ENCODE results near the gene SLC6A6. TPM values are rescaled to one million over a fixed set of nuclear protein-coding genes. Genes with fewer than 3 reads are reported as not detected.
"Not testable (repeated sequence)": the region's sequence is repeated elsewhere in the genome, so short reads cannot be mapped to it uniquely, and the experiment has no call there.

SLC6A6 gene
- total and polyA plus RNA-seq, 4 donors, result 0.92 to 7.2 (median 2.9) TPM

DNA sequence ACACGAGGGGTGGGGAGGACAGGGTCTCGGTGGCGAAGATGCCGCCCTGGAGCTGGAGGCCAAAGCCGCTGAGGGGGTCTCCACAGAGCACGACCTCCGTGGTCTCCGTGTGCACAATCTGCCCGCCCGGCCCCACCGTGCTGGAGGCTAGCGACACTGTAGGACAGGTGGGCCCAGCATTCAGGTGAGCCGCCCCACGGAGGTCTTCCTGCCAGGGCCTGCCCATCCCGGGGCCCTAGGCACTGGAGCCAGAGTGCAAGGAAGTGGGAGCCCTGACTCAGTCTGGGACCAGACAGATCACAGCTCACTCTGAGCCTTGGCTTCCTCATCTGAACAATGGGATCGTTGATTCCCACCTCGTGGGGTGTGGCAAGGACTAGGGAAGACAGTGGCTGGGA, 111.9 kb downstream of the SLC6A6 start:
- 88% methylated on average over 17 of the region's 17 CpGs for WGBS
- H3K4me3 ChIP-seq (ENCODE audit: low read depth in 1 of 3, low read length in 3 of 3), result no peak overlapping the region

DNA sequence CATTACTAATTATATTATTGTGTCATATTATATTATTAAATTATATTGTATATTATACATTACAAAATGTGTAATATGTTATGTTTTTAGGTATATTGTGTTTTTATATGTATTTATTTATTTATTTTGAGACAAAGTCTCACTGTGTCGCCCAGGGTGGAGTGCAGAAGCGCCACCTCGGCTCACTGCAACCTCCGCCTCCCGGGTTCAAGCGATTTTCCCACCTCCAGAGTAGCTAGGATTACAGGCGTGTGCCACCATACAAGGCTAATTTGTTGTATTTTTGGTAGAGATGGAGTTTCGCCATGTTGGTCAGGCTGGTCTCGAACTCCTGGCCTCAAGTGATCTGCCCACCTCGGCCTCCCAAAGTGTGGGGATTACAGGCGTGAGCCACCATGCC, 113.1 kb downstream of the SLC6A6 start:
- not testable (repeated sequence) for H3K4me1 ChIP-seq (ENCODE audit: control insufficient read depth in 4 of 4, insufficient read depth in 4 of 4, low read length in 3 of 4); H3K27ac ChIP-seq (ENCODE audit: low read depth in 1 of 2, low read length in 2 of 2); DNase-seq (ENCODE audit: low spot score); H3K4me3 ChIP-seq (ENCODE audit: low read depth in 1 of 3, low read length in 3 of 3); H3K9ac ChIP-seq (ENCODE audit: low read depth in 1 of 2, low read length in 2 of 2); H3K36me3 ChIP-seq (ENCODE audit: control insufficient read depth in 4 of 4, insufficient read depth in 3 of 4, low read depth in 1 of 4, low read length in 3 of 4); H3K27me3 ChIP-seq (ENCODE audit: control insufficient read depth in 4 of 4, insufficient read depth in 4 of 4, low read length in 3 of 4); H3K9me3 ChIP-seq (ENCODE audit: control insufficient read depth in 4 of 4, low read length in 3 of 4)
- 97% methylated on average over 11 of the region's 11 CpGs for WGBS

More for the DNA sequence above, 111.9 kb downstream of the SLC6A6 start:
- no peaks in the 10 kb centered on the region for H3K4me1 ChIP-seq (ENCODE audit: control insufficient read depth in 4 of 4, insufficient read depth in 4 of 4, low read length in 3 of 4)
- no peak for DNase-seq (ENCODE audit: low spot score)
- TF ChIP-seq, protein P1, sequence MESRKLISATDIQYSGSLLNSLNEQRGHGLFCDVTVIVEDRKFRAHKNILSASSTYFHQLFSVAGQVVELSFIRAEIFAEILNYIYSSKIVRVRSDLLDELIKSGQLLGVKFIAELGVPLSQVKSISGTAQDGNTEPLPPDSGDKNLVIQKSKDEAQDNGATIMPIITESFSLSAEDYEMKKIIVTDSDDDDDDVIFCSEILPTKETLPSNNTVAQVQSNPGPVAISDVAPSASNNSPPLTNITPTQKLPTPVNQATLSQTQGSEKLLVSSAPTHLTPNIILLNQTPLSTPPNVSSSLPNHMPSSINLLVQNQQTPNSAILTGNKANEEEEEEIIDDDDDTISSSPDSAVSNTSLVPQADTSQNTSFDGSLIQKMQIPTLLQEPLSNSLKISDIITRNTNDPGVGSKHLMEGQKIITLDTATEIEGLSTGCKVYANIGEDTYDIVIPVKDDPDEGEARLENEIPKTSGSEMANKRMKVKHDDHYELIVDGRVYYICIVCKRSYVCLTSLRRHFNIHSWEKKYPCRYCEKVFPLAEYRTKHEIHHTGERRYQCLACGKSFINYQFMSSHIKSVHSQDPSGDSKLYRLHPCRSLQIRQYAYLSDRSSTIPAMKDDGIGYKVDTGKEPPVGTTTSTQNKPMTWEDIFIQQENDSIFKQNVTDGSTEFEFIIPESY (IDR thresholded peaks at IDR 0.05), result no peak
- TF ChIP-seq, protein P2, sequence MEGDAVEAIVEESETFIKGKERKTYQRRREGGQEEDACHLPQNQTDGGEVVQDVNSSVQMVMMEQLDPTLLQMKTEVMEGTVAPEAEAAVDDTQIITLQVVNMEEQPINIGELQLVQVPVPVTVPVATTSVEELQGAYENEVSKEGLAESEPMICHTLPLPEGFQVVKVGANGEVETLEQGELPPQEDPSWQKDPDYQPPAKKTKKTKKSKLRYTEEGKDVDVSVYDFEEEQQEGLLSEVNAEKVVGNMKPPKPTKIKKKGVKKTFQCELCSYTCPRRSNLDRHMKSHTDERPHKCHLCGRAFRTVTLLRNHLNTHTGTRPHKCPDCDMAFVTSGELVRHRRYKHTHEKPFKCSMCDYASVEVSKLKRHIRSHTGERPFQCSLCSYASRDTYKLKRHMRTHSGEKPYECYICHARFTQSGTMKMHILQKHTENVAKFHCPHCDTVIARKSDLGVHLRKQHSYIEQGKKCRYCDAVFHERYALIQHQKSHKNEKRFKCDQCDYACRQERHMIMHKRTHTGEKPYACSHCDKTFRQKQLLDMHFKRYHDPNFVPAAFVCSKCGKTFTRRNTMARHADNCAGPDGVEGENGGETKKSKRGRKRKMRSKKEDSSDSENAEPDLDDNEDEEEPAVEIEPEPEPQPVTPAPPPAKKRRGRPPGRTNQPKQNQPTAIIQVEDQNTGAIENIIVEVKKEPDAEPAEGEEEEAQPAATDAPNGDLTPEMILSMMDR (IDR thresholded peaks at IDR 0.05; ENCODE audit: low read depth, low read length, missing input control), result no peak
- TF ChIP-seq, protein P3, sequence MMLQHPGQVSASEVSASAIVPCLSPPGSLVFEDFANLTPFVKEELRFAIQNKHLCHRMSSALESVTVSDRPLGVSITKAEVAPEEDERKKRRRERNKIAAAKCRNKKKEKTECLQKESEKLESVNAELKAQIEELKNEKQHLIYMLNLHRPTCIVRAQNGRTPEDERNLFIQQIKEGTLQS (IDR thresholded peaks at IDR 0.05), result no peak
- TF ChIP-seq GABPA (IDR thresholded peaks at IDR 0.05 in 1 of 2, conservative IDR thresholded peaks at IDR 0.05 in 1 of 2), result no peak
- no peak for TF ChIP-seq RAD21 (IDR thresholded peaks at IDR 0.05)
- no peak for TF ChIP-seq HNF4A (conservative IDR thresholded peaks at IDR 0.05)
- no peak for TF ChIP-seq JUND (IDR thresholded peaks at IDR 0.05)
- TF ChIP-seq HNF4G (IDR thresholded peaks at IDR 0.05), result no peak
- no peaks in the 10 kb centered on the region for H3K9me3 ChIP-seq (ENCODE audit: control insufficient read depth in 4 of 4, low read length in 3 of 4)
- H3K27ac ChIP-seq (ENCODE audit: low read depth in 1 of 2, low read length in 2 of 2), result no peak overlapping the region
- H3K9ac ChIP-seq (ENCODE audit: low read depth in 1 of 2, low read length in 2 of 2), result no peak overlapping the region
- no peaks in the 10 kb centered on the region for H3K36me3 ChIP-seq (ENCODE audit: control insufficient read depth in 4 of 4, insufficient read depth in 3 of 4, low read depth in 1 of 4, low read length in 3 of 4)
- no peaks in the 10 kb centered on the region for H3K27me3 ChIP-seq (ENCODE audit: control insufficient read depth in 4 of 4, insufficient read depth in 4 of 4, low read length in 3 of 4)

DNA sequence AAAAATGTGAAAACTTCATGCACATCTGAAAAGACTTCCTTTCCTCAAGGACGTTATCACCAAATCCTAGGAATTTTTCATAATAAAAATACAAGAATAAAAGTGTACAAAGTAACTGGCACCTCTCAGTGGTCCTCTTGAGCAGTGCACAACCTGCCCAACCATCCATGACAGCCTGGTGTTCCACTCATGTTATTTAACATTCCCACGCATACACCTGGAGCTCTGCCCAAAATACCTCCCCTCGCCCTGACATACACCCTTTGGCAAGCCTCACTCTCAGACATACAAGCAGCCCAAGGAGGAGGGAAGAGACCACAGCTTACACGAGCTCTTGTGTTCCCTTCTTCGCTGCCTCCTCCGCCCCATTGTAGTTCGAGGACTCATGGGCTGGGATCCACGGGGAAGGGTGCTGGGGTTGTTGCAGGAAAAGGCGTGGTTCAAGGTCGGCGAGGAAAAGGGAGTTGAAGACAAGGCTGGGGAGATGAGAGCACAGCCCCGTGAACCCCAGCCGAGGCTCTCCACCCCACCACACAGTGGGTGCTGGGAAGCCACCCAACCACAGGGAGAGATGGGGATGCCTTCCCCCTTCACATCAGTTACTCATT, 114.4 kb downstream of the SLC6A6 start:
- H3K27me3 ChIP-seq (ENCODE audit: control insufficient read depth in 4 of 4, insufficient read depth in 4 of 4, low read length in 3 of 4), result no peaks in the 10 kb centered on the region
- DNase-seq (ENCODE audit: low spot score), result no peak
- 82% methylated on average over 13 of the region's 13 CpGs for WGBS
- no peaks in the 10 kb centered on the region for H3K36me3 ChIP-seq (ENCODE audit: control insufficient read depth in 4 of 4, insufficient read depth in 3 of 4, low read depth in 1 of 4, low read length in 3 of 4)
- H3K9ac ChIP-seq (ENCODE audit: low read depth in 1 of 2, low read length in 2 of 2), result no peak overlapping the region
- no peak overlapping the region for H3K4me3 ChIP-seq (ENCODE audit: low read depth in 1 of 3, low read length in 3 of 3)
- H3K4me1 ChIP-seq (ENCODE audit: control insufficient read depth in 4 of 4, insufficient read depth in 4 of 4, low read length in 3 of 4), result no peaks in the 10 kb centered on the region
- no peaks in the 10 kb centered on the region for H3K9me3 ChIP-seq (ENCODE audit: control insufficient read depth in 4 of 4, low read length in 3 of 4)
- H3K27ac ChIP-seq (ENCODE audit: low read depth in 1 of 2, low read length in 2 of 2), result no peak overlapping the region
- TF ChIP-seq, protein P2 (IDR thresholded peaks at IDR 0.05; ENCODE audit: low read depth, low read length, missing input control), result no peak
- no peak for TF ChIP-seq HNF4A (conservative IDR thresholded peaks at IDR 0.05)
- no peak for TF ChIP-seq NR2F2 (IDR thresholded peaks at IDR 0.05)
- no peak for TF ChIP-seq RXRA (IDR thresholded peaks at IDR 0.05)
- TF ChIP-seq JUND (IDR thresholded peaks at IDR 0.05), result no peak
- TF ChIP-seq, protein P1 (IDR thresholded peaks at IDR 0.05), result no peak
- no peak for TF ChIP-seq EGR1 (IDR thresholded peaks at IDR 0.05; ENCODE audit: low read depth in 2 of 2)
- no peak for TF ChIP-seq FOXA1 (IDR thresholded peaks at IDR 0.05)
- TF ChIP-seq HNF4G (IDR thresholded peaks at IDR 0.05), result no peak
- TF ChIP-seq, protein P4, sequence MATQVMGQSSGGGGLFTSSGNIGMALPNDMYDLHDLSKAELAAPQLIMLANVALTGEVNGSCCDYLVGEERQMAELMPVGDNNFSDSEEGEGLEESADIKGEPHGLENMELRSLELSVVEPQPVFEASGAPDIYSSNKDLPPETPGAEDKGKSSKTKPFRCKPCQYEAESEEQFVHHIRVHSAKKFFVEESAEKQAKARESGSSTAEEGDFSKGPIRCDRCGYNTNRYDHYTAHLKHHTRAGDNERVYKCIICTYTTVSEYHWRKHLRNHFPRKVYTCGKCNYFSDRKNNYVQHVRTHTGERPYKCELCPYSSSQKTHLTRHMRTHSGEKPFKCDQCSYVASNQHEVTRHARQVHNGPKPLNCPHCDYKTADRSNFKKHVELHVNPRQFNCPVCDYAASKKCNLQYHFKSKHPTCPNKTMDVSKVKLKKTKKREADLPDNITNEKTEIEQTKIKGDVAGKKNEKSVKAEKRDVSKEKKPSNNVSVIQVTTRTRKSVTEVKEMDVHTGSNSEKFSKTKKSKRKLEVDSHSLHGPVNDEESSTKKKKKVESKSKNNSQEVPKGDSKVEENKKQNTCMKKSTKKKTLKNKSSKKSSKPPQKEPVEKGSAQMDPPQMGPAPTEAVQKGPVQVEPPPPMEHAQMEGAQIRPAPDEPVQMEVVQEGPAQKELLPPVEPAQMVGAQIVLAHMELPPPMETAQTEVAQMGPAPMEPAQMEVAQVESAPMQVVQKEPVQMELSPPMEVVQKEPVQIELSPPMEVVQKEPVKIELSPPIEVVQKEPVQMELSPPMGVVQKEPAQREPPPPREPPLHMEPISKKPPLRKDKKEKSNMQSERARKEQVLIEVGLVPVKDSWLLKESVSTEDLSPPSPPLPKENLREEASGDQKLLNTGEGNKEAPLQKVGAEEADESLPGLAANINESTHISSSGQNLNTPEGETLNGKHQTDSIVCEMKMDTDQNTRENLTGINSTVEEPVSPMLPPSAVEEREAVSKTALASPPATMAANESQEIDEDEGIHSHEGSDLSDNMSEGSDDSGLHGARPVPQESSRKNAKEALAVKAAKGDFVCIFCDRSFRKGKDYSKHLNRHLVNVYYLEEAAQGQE (IDR thresholded peaks at IDR 0.05), result no peak
- TF ChIP-seq, protein P3 (IDR thresholded peaks at IDR 0.05), result no peak

Measured in liver (tissue), 9 donors.